HG02852 (cell line): ENCODE measurements around the gene PDGFB.

ENCODE experiments used
- ATAC-seq: cut with Tn5 transposase; IDR thresholded peaks from one replicate; pipeline ENCODE4 v1.9.1; 2021; ENCODE audit warnings: mild to moderate bottlenecking, moderate library complexity; ENCODE audit not compliant: unreplicated experiment

Gene PDGFB

GRCh38 chr22:39254789-39255298 lies 10.1 kb upstream of the PDGFB start:
- no peak for ATAC-seq

DNA sequence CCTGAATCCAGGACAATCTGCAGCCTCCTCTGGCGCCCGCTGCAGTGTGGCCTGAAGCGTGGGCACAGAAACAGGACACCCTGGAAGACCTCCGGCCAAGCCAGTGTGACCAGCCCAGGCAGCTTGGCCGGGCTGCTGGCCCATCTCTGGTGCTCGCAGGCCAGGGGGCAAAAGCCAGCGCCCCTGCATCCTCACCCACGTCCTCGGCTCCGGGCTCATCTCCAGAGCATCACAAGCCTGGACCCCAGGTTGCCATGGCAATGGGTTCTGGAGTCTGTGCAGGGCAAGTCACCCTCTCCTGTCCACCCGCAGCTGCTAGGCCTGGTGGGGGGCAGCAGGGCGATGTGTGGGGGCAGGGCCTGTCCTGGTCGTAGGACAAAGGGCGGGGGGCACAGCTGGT lies 9.3 kb upstream of the PDGFB start:
- no peak for ATAC-seq

- ATAC-seq = no peak
These were observed 8.8 kb upstream of the PDGFB start for GRCh38 chr22:39253435-39254070.

GRCh38 chr22:39252461-39253434 lies 8.0 kb upstream of the PDGFB start:
- ATAC-seq = no peak

DNA sequence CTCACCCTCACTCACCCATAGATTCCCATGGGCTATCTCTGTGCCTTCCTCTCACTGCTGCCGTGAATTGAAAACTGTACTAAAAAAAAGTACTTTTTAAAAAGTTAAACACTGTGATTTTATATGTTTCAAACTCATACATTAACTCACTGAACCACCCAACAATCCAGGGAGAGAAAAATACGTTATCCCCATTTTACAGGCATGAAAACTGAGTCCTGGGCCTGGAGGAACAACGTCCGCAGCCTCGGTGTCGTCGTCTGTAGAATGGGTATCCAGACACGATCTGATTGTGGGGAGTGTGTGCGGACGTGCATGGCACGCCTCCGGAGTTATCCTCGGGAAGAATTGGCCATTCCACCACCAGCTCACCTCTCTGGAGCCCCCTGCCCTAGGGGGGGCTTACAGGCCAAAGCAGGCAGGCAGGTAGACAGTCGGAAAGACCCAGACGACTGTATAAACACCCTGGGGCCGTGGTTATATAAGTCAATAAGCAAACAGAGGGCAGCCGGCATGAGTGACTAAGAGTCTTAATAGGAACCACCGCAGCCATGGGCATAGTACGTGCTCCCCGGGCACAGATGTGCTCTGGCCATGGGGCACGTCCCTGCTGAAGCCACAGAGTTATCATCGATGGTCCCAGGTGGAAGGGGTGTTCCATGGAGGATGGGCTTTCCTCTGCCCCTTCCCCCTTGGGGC lies 7.1 kb upstream of the PDGFB start:
- no peak for ATAC-seq

DNA sequence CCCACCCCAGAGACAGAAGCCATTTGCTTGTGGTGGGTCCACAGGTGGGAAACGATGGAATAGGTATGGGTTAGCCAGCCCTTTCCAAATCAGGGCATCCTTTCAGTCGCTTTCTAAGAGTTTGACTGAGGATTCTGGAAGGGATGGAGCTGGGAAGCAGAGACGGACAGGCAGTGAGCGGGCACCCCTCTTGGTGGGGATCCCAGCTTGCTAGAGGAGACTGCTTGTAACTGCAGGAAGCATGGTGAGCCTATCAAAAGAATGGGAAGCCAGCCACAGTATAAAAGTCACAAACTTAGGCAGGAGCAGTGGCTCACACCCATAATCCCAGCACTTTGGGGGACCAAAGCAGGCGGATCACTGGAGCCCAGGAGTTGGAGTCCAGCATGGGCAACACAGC lies 6.1 kb upstream of the PDGFB start:
- no peak for ATAC-seq

DNA sequence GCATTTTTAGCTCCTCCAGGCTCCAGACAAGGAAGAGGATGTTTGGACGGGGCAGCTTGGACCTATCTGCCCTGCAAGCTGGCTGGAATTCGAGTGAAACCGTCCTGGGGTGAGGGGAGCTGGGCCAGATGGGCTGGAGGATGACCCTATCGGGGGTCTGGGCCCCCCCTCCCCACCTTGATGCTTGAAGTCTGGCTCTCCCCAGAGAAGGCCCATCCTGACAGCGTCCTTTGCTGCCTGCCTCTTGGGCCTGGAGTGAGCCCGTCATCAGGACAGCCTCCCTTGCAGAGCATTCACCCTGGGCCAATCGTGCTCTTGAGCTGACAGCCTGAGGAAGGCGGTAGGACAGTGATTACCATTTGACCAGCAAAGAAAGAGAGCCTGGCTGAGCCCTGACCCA lies 5.3 kb upstream of the PDGFB start:
- ATAC-seq = no peak

DNA sequence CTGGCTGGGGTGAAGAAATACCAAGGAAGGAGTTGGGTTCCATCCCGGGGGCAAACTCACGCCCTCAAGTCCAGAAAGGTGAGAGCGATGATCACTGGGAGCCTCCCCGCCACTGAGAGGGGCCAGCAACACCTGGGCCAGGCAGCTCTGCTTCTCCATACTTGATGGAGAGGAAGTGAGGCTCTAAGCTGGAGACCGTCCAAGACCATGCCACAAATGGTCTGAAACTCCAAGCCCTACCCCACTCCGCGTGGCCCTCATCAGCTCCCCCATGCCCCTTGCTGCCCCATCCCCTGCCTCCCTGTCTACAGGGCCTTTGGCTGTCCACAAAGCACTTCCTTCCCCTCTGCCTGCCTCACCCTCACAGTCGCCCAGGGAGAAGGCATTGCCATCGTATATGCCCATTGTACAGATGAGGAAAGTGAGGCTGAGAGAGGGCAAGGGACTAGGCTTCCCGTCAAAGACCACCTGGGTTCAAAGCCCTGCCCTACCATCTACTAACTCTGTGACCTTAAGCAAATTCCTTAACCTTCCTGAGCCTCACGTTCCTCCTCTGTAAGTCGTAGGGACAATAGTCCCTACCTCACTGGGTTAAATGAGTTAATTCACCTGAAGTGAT lies 4.4 kb upstream of the PDGFB start:
- no peak for ATAC-seq

DNA sequence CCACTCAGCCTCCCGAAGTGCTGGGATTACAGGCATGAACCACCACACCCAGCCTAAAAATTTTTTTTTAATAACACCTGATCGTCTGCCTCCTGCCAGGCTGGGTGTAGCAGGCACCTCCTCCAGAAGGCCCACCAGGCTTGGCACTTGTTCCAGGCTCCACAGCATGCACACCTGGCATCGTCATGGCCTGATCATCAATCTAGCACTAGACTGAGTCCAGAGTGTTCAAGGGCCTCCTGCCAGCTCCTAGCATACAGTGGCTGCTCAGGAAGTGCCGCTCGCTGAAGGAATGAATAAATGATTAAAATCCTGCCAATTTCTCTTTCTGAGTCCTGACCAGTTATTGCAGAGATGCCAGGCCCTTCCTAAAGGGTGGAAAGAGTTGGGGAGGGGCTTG lies 3.5 kb upstream of the PDGFB start:
- no peak for ATAC-seq

GRCh38 chr22:39247361-39247760 lies 2.6 kb upstream of the PDGFB start:
- ATAC-seq = no peak

- no peak for ATAC-seq
These were observed 2.0 kb upstream of the PDGFB start for GRCh38 chr22:39246690-39247332.

DNA sequence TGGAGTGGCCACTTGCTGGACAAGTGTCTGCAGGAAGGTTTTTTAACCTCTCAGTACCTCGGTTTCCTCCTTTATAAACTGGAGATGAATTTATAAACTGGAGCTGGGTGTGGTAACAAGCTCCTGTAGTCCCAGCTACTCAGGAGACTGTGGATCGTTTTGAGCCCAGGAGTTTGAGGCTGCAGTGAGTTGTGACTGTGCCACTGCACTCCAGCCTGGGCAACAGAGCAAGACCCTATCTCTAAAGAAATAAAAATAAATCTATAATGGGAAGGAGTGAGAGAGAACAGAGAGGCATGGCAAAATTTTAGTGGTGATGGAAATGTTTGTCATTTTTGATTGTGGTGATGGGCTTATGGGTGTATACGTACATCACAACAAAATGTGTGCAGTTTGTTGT lies 1.4 kb upstream of the PDGFB start:
- no peak for ATAC-seq

DNA sequence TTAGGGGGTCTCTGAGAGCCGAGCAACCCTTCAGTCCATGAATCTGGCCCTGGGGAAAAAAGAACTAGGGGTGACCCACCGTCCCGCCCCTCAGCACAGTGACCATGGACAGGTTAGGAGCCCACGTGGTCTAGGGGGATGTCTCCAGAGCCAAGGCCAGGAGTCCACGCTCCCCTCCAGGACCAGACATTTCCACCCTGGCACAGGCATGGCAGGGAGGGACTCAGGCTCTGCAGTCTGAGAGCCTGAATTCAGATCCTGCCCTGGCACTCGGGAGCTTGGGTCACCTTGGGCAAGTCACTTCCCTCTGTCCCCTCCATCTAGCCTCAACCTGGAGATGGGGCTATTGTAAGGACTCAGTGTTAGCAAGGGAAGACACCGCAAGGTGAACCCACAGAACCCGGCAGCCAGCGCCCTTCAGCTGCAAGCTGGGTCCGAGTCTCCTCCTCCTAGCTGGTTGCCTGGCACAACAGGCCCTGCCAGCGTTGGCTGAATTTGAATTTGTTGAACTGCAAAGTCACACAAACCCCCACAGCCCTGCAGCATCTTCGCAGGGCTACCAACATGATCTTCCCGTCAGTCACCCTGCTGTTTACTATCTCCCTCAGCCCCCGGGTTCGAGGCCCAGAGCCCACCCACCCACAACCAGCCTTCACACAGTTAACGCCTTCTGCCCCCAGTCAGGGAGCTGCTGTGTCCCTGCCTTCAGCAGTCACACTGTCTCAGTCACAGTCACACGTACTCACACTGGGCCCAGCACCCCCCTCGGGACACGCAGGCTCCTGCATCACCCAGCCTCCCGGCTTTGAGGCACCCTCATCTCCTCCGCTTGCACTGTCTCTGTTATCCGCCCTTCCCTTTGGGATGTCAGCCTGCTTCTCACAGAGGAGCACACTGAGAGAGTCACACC lies 603 bp upstream of the PDGFB start:
- no peak for ATAC-seq

GRCh38 chr22:39244136-39244495 lies 666 bp downstream of the PDGFB start:
- no peak for ATAC-seq

GRCh38 chr22:39243439-39244135 lies 1.2 kb downstream of the PDGFB start:
- ATAC-seq = no peak

GRCh38 chr22:39242595-39243438 lies 2.0 kb downstream of the PDGFB start:
- no peak for ATAC-seq

- no peak for ATAC-seq
These were observed 2.8 kb downstream of the PDGFB start for GRCh38 chr22:39241794-39242594.
